Right lobe of liver (tissue), 6 donors: ENCODE results near the gene NBAS. TPM values are rescaled to one million over a fixed set of nuclear protein-coding genes. Genes with fewer than 3 reads are reported as not detected.

Source experiments
- ATAC-seq, 4 donors: fragments of 200-7000 bp; cut with Tn5 transposase; one replicate each; pipeline ENCODE4 v1.9.1; 2020; ENCODE audit warnings: mild to moderate bottlenecking in 4 of 4, moderate library complexity in 4 of 4
- DNase-seq, 3 donors: peaks; one replicate each; pipeline ENCODE4 v3.0.0-alpha.2; 2020
- H3K27ac ChIP-seq, 3 donors: fragments of 200-600 bp; one replicate each; pipeline ENCODE4 v1.8.0; 2022
- H3K27me3 ChIP-seq, 2 donors: fragments of 200-600 bp; one replicate each; pipeline ENCODE4 v1.8.0; 2022
- H3K36me3 ChIP-seq, 4 donors: fragments of 200-600 bp; sonication (generic) in 1 of 4; one replicate each; pipeline versions ENCODE4 v1.5.1 to v1.8.0; 2017 to 2022; ENCODE audit warnings: control low read depth in 1 of 4
- H3K4me1 ChIP-seq, 4 donors: fragments of 200-600 bp; sonication (generic) in 1 of 4; one replicate each; pipeline versions ENCODE4 v1.5.1 to v1.8.0; 2017 to 2022; ENCODE audit warnings: control low read depth in 1 of 4
- H3K4me3 ChIP-seq, 3 donors: fragments of 200-600 bp; one replicate each; pipeline ENCODE4 v1.8.0; 2022
- H3K9me3 ChIP-seq, 4 donors: fragments of 200-600 bp; sonication (generic) in 1 of 4; one replicate each; pipeline versions ENCODE4 v1.5.1 to v1.8.0; 2017 to 2022; ENCODE audit warnings: control low read depth in 1 of 4
- CTCF ChIP-seq, 4 donors: fragments of 200-600 bp in 3 of 4; fragments of 450-650 bp in 1 of 4; IDR thresholded peaks; one replicate each; pipeline versions ENCODE4 v1.5.1 to v1.8.0; 2016 to 2022; ENCODE audit warnings: antibody characterized with exemption in 4 of 4, mild to moderate bottlenecking in 2 of 4
- POLR2A ChIP-seq: fragments of 450-650 bp; IDR thresholded peaks from one replicate; pipeline ENCODE4 v1.6.1; 2017; ENCODE audit warnings: antibody characterized with exemption, mild to moderate bottlenecking
- WGBS: methylation state at CpG from one replicate; pipeline ENCODE4 v1.1.6; 2018; ENCODE audit warnings: low coverage, low lambda C conversion rate; ENCODE audit not compliant: insufficient coverage; ENCODE audit errors: missing lambda C conversion rate; 5-methylcytosine and 5-hydroxymethylcytosine counted together
- intact Hi-C, 2 donors: fragments of 100-400 bp; cut with DNase I; formaldehyde crosslinking; loops; one replicate each; pipeline versions ENCODE4 v1.11.2 to v1.14.1; 2022
- total RNA-seq, 6 experiments: library from RNA; depleted of rRNA in 2 of 6; stranded (reverse); fragments of >200 nt in 2 of 6; fragmentation: NEBNext Ultra II Directional in 3 of 6; extraction: Animal tissue kit (Norgen Biotek cat#: 25700) in 3 of 6; gene quantifications; one replicate each; pipeline versions ENCODE4 v1.1.0 to v1.2.4, GENCODE V29; 2016 to 2023
- donor health status: DM: no; HTN: yes; CAD: no.
- donor health status: DM: no; HTN: no; CAD: no.
- donor health status: DM: no; HTN: no; CAD: no.
- donor health status: DM: no; HTN: yes; CAD: no.
- donor health status: DM: no; HTN: yes; CAD: no.

The NBAS gene
- total RNA-seq, 6 experiments from 2014 or later, result 16.1 to 21.8 (median 18.5) TPM

GRCh38 chr2:15154297-15154696 lies 406.8 kb downstream of the NBAS start:
- no peak overlapping the region for H3K27ac ChIP-seq
- no peaks in the 10 kb centered on the region for H3K36me3 ChIP-seq
- H3K4me1 ChIP-seq, result no peaks in the 10 kb centered on the region
- intact Hi-C loops, result no loop called here
- no peaks in the 10 kb centered on the region for H3K27me3 ChIP-seq
- no peak for TF ChIP-seq CTCF (IDR thresholded peaks at IDR 0.05)
- no peak for TF ChIP-seq POLR2A
- no peak for ATAC-seq
- DNase-seq, result no peak
- 50% methylated on average over 2 of the region's 5 CpGs for WGBS
- no peaks in the 10 kb centered on the region for H3K9me3 ChIP-seq
- H3K4me3 ChIP-seq, result no peak overlapping the region

DNA sequence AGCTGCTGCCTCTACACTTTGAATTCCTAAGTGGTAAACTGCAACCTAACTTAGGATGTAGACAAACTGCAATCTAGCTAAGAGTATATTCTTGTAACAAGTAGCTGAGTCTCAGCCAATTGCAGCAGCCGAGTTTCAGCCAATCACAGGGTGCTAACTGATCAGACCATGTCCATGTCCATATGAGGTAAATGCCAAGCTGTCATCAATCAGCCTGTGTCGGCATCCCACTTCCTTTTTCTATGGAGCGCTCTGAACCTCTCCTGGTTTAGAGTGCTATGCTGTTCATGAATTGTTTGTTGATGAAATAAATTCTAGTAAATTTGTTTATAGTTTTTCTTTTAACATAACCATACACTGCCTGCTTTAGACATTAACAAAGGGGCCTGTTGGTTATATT lies 408.8 kb downstream of the NBAS start:
- Histone ChIP-seq H3K4me3 (no peak overlapping the region), H3K27me3 (no peaks in the 10 kb centered on the region), H3K27ac (no peak overlapping the region), H3K9me3 (no peaks in the 10 kb centered on the region), H3K36me3 (no peaks in the 10 kb centered on the region), H3K4me1 (no peaks in the 10 kb centered on the region)
- no peak for ATAC-seq
- 86% methylated on average over 3 of the region's 3 CpGs for WGBS
- no peak for TF ChIP-seq POLR2A
- no peak for TF ChIP-seq CTCF (IDR thresholded peaks at IDR 0.05)
- intact Hi-C loops, result no loop called here
- DNase-seq, result no peak

GRCh38 chr2:15149063-15149462 lies 412.1 kb downstream of the NBAS start:
- no peaks in the 10 kb centered on the region for H3K27me3 ChIP-seq
- no peak for DNase-seq
- H3K27ac ChIP-seq, result no peak overlapping the region
- intact Hi-C loops, result no loop called here
- H3K4me3 ChIP-seq, result no peak overlapping the region
- TF ChIP-seq CTCF (IDR thresholded peaks at IDR 0.05) (no peak), POLR2A (no peak)
- H3K4me1 ChIP-seq, result no peaks in the 10 kb centered on the region
- no peak for ATAC-seq
- no peaks in the 10 kb centered on the region for H3K36me3 ChIP-seq
- H3K9me3 ChIP-seq, result no peaks in the 10 kb centered on the region
- WGBS, result 79% methylated on average over 2 of the region's 2 CpGs

DNA sequence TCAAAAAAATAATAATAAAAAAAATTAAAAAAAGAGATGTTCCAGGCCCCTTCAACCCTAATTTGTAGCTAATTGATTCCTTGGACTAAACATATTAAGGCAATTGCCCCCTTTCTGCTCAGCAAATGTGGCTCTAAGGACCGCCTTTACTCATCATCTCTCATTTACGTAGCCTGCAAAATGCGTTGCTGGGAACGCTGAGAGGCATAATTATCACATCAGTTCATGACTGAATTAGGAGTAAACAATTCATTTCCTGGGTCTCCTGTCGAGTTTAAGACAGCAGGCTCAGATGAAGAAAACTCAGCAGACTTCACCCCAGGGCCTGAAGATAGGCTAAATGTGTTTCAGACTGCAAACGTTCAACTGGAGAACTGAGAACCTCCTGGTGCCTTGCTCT lies 413.5 kb downstream of the NBAS start:
- no peak for DNase-seq
- H3K4me1 ChIP-seq, result no peaks in the 10 kb centered on the region
- no peak for ATAC-seq
- no peaks in the 10 kb centered on the region for H3K36me3 ChIP-seq
- no peaks in the 10 kb centered on the region for H3K27me3 ChIP-seq
- no peak for TF ChIP-seq CTCF (IDR thresholded peaks at IDR 0.05)
- no peak for TF ChIP-seq POLR2A
- no peaks in the 10 kb centered on the region for H3K9me3 ChIP-seq
- no peak overlapping the region for H3K4me3 ChIP-seq
- WGBS, result 64% methylated on average over 2 of the region's 6 CpGs
- intact Hi-C loops, result no loop called here
- H3K27ac ChIP-seq, result no peak overlapping the region

DNA sequence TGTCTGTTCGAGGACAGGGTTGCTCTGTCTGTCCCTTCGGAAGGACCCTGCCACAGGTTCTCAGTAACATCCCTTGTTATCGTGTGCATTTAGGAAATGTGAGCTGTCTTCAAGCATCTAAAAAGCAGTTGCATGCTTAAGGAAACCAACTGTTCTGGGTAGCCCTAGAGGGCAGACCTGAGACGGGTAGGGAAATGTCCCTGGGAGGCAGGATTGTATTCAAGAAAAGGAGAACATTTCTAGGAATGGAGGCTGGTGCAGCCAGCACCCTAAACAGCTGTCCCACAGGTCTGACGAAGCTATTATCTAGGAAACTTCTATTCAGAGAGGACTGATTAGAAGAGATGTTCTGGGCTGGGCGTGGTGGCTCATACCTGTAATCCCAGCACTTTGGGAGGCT lies 414.2 kb downstream of the NBAS start:
- no peak for TF ChIP-seq CTCF (IDR thresholded peaks at IDR 0.05)
- no peak for TF ChIP-seq POLR2A
- 57% methylated on average over 3 of the region's 6 CpGs for WGBS
- no peak overlapping the region for H3K4me3 ChIP-seq
- intact Hi-C loops, result no loop called here
- no peak for DNase-seq
- no peaks in the 10 kb centered on the region for H3K36me3 ChIP-seq
- no peaks in the 10 kb centered on the region for H3K4me1 ChIP-seq
- no peaks in the 10 kb centered on the region for H3K27me3 ChIP-seq
- no peak overlapping the region for H3K27ac ChIP-seq
- no peak for ATAC-seq
- no peaks in the 10 kb centered on the region for H3K9me3 ChIP-seq
